SU-DHL-6 (cell line): ENCODE measurements around the gene RALY.

Experiments
- H2AFZ ChIP-seq: fragments of 200-600 bp; sonication (generic); 2 replicates; pipeline ENCODE4 v1.6.1; 2014; ENCODE audit warnings: low read depth, mild to moderate bottlenecking, moderate library complexity, mixed read lengths, antibody characterized with exemption, low read length; ENCODE audit not compliant: severe bottlenecking
- H3F3A ChIP-seq: fragments of 200-600 bp; shearing (Covaris generic); 2 replicates; pipeline ENCODE4 v1.6.0; 2016; ENCODE audit warnings: antibody characterized with exemption, mild to moderate bottlenecking; ENCODE audit not compliant: insufficient read depth
- H3K27ac ChIP-seq: fragments of 200-600 bp; sonication (generic); 2 replicates; pipeline ENCODE4 v1.5.1; 2016; ENCODE audit warnings: low read depth, mild to moderate bottlenecking, low read length, moderate library complexity, mixed read lengths
- H3K27me3 ChIP-seq: fragments of 200-600 bp; sonication (generic), shearing (Covaris generic); 2 replicates; pipeline ENCODE4 v1.6.0; 2014; ENCODE audit warnings: mild to moderate bottlenecking, low read length
- H3K36me3 ChIP-seq: fragments of 200-600 bp; sonication (generic); 2 replicates; pipeline ENCODE4 v1.6.1; 2014; ENCODE audit warnings: mild to moderate bottlenecking, low read length, mixed read lengths
- H3K4me2 ChIP-seq: fragments of 300-600, 200-600 bp; shearing (Covaris generic), sonication (generic); 2 replicates; pipeline ENCODE4 v1.6.0; 2014; ENCODE audit warnings: low read length, low read depth, mild to moderate bottlenecking; ENCODE audit not compliant: poor library complexity, severe bottlenecking
- H3K4me3 ChIP-seq: fragments of 200-600 bp; sonication (generic); 2 replicates; pipeline ENCODE4 v1.5.1; 2014; ENCODE audit warnings: antibody characterized with exemption, low read length, mild to moderate bottlenecking, mixed read lengths; ENCODE audit not compliant: insufficient read depth, poor library complexity, severe bottlenecking
- H3K79me2 ChIP-seq: fragments of 200-600 bp; sonication (generic); 2 replicates; pipeline ENCODE4 v1.6.1; 2014; ENCODE audit warnings: mild to moderate bottlenecking, low read length, moderate library complexity; ENCODE audit not compliant: insufficient read depth
- H3K9ac ChIP-seq: fragments of 200-600 bp; sonication (generic); 2 replicates; pipeline ENCODE4 v1.7.0; 2014; ENCODE audit warnings: mild to moderate bottlenecking, low read length
- H3K9me2 ChIP-seq: fragments of 200-600 bp; sonication (generic); replicated peaks from 2 replicates; pipeline ENCODE4 v1.6.1; 2014; ENCODE audit warnings: low read length; ENCODE audit not compliant: insufficient read depth
- H3K9me3 ChIP-seq: fragments of 200-600 bp; sonication (generic); 2 replicates; pipeline ENCODE4 v1.6.1; 2014; ENCODE audit warnings: low read length, mixed read lengths; ENCODE audit not compliant: insufficient read depth
- H4K20me1 ChIP-seq: fragments of 200-600 bp; sonication (generic); 2 replicates; pipeline ENCODE4 v1.6.1; 2014; ENCODE audit warnings: low read depth, mild to moderate bottlenecking, antibody characterized with exemption, low read length, moderate library complexity, mixed read lengths
- EZH2phosphoT487 ChIP-seq: fragments of 200-600 bp; sonication (generic), shearing (Covaris generic); conservative IDR thresholded peaks from 2 replicates; pipeline ENCODE4 v1.6.1; 2018; ENCODE audit warnings: mild to moderate bottlenecking, antibody characterized with exemption, low read length, moderate library complexity, mixed read lengths
- TF ChIP-seq, protein P1 (sequence below): fragments of 200-600 bp; sonication (generic); IDR thresholded peaks from one replicate; pipeline ENCODE4 v1.5.1; 2017; ENCODE audit warnings: antibody characterized with exemption, mild to moderate bottlenecking, low read length, moderate library complexity; ENCODE audit not compliant: insufficient read depth, poor library complexity, severe bottlenecking

RALY gene

DNA sequence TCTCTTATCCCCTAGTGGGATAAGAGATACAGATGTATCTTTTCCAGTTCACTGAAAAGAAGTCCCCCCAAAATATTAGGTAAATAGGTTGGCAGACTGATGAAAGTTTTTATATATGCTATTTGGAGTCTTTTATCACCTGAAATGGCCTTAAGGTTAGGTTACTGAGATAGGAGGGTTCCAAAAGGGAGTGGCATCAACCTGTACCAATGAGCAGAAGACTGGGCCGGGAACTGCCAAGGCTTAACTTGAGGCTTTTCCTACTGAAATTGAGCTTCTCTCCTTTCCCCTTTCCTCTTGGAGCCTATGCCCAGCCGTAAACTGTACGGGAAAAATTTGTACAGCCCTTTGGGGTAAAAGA lies 76.3 kb downstream of the RALY start:
- Histone ChIP-seq H3F3A (peaks cover 4% of the 10 kb centered on the region; the same call in 1 of the 2 replicates), H2AFZ (no peak overlapping the region), H3K27me3 (no peaks in the 10 kb centered on the region), H3K4me2 (no peak overlapping the region), H3K79me2 (peaks cover 75% of the 10 kb centered on the region), H3K9me2 (no peaks in the 10 kb centered on the region), H3K36me3 (0 out of 2 replicates have a peak, but pooled peaks cover 3% of the 10 kb centered on the region), H3K9ac (no peak overlapping the region), H3K27ac (no peak overlapping the region), H3K9me3 (no peaks in the 10 kb centered on the region), H4K20me1 (no peaks in the 10 kb centered on the region), H3K4me3 (no peak overlapping the region)
- TF ChIP-seq EZH2phosphoT487 = no peak
- TF ChIP-seq, protein P1, sequence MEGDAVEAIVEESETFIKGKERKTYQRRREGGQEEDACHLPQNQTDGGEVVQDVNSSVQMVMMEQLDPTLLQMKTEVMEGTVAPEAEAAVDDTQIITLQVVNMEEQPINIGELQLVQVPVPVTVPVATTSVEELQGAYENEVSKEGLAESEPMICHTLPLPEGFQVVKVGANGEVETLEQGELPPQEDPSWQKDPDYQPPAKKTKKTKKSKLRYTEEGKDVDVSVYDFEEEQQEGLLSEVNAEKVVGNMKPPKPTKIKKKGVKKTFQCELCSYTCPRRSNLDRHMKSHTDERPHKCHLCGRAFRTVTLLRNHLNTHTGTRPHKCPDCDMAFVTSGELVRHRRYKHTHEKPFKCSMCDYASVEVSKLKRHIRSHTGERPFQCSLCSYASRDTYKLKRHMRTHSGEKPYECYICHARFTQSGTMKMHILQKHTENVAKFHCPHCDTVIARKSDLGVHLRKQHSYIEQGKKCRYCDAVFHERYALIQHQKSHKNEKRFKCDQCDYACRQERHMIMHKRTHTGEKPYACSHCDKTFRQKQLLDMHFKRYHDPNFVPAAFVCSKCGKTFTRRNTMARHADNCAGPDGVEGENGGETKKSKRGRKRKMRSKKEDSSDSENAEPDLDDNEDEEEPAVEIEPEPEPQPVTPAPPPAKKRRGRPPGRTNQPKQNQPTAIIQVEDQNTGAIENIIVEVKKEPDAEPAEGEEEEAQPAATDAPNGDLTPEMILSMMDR = no peak

DNA sequence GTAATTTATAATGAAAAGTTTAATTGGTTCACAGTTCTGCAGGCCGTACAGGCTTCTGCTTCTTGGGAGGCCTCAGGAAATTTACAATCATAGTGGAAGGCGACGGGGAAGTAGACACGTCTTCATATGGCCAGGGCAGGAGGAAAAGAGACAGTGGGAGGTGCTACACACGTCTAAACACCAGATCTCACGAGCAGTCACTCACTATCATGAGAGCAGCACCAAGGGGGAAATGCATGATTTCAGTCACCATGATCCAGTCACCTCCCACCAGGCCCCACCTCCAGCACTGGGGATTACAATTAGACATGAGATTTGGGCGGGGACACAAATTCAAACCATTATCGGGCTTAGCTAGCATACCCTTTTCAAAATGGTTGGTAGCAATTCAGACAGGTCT lies 77.1 kb downstream of the RALY start:
- H2AFZ ChIP-seq = no peak overlapping the region
- no peak overlapping the region for H3K27ac ChIP-seq
- no peak overlapping the region for H3K4me3 ChIP-seq
- no peak overlapping the region for H3K4me2 ChIP-seq
- peaks cover 67% of the 10 kb centered on the region for H3K79me2 ChIP-seq
- H3K9me2 ChIP-seq = no peaks in the 10 kb centered on the region
- 0 out of 2 replicates have a peak, but pooled peaks cover 3% of the 10 kb centered on the region for H3K36me3 ChIP-seq
- H3K27me3 ChIP-seq = no peaks in the 10 kb centered on the region
- TF ChIP-seq EZH2phosphoT487 = no peak
- TF ChIP-seq, protein P1 = no peak
- no peak overlapping the region for H3K9ac ChIP-seq
- H4K20me1 ChIP-seq = no peaks in the 10 kb centered on the region
- H3F3A ChIP-seq = peaks cover 4% of the 10 kb centered on the region; the same call in 1 of the 2 replicates
- no peaks in the 10 kb centered on the region for H3K9me3 ChIP-seq

DNA sequence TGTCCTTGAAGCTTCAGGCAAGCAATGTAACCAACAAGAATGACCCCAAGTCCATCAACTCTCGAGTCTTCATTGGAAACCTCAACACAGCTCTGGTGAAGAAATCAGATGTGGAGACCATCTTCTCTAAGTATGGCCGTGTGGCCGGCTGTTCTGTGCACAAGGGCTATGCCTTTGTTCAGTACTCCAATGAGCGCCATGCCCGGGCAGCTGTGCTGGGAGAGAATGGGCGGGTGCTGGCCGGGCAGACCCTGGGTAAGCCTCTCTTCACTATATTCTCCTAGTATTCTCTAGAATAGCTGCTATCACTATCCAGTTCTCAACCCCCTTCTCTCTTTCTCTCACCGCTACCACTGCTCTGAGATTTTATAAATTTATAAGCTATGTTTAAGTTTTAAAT lies 78.4 kb downstream of the RALY start:
- no peak overlapping the region for H3K4me2 ChIP-seq
- H3F3A ChIP-seq = peaks cover 4% of the 10 kb centered on the region; the same call in 1 of the 2 replicates
- no peaks in the 10 kb centered on the region for H4K20me1 ChIP-seq
- H3K9me2 ChIP-seq = no peaks in the 10 kb centered on the region
- TF ChIP-seq, protein P1 = no peak
- TF ChIP-seq EZH2phosphoT487 = no peak
- H3K9ac ChIP-seq = no peak overlapping the region
- no peaks in the 10 kb centered on the region for H3K27me3 ChIP-seq
- H3K79me2 ChIP-seq = peaks cover 59% of the 10 kb centered on the region
- no peak overlapping the region for H2AFZ ChIP-seq
- H3K27ac ChIP-seq = no peak overlapping the region
- no peak overlapping the region for H3K4me3 ChIP-seq
- H3K36me3 ChIP-seq = 0 out of 2 replicates have a peak, but pooled peaks cover 3% of the 10 kb centered on the region
- no peaks in the 10 kb centered on the region for H3K9me3 ChIP-seq
